Posterior vena cava (tissue), 2 donors: ENCODE measurements around the gene BTBD7. TPM values are rescaled to one million over a fixed set of nuclear protein-coding genes. Genes with fewer than 3 reads are reported as not detected.

Experiments used
- DNase-seq: peaks from one replicate; pipeline ENCODE4 v3.0.0-alpha.2; 2020; ENCODE audit warnings: low spot score
- intact Hi-C, 2 donors: fragments of 100-400 bp; cut with DNase I; formaldehyde crosslinking; loops; one replicate each; pipeline versions ENCODE4 v1.14.1 to v1.14.2; 2022 to 2023
- total RNA-seq, 2 donors: library from RNA; stranded (reverse); fragmentation: NEBNext Ultra II Directional; extraction: Animal tissue kit (Norgen Biotek cat#: 25700); gene quantifications; one replicate each; pipeline ENCODE4 v1.2.1, GENCODE V29; 2021
- donor health status: DM: yes; HTN: yes; CAD: no.
- donor health status: DM: yes; HTN: yes; CAD: no.

BTBD7 gene
- total RNA-seq, 2 donors from 2014 or later = 34.8 to 42.5 TPM

DNA sequence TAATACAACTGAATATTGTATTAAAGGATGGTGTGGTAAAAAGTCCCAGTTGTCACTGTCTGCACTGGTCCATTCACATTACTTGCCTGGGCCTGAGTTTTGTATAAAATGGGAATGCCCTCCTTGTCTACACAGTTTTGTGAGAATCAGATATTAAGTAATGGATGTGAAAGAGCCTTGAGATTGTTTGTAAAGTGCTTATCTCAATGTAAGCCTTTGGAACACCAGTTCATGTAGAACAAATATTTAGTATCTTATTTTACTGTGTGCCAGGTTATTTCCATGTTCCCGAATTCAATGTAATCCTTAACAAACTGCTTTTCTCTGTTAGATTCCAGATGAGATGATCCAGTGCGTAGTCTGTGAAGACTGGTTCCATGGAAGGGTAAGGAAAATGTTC is 118.2 kb downstream of the BTBD7 start:
- no peak for DNase-seq
- intact Hi-C loops = no loop called here

DNA sequence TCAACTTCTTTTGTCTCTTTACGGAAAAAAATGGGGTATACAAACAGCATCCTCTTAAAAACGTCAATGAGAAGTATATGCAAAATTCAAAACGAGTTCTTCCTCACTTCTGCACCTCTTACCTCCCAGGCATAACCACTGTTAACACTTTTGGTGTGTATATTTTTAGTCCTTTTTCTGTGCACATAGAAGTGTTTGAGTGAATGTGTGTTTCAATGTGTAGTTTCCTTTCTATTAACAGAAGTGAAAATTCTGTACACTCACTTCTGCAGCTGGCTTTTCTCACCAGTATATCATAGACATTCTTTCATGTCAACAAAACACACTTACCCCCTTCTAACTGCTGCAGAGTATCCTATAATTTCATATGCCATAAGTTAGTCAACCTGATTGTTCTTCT is 120.4 kb downstream of the BTBD7 start:
- DNase-seq = no peak
- intact Hi-C loops = no loop called here

GRCh38 chr14:93207468-93208308 is 125.1 kb downstream of the BTBD7 start:
- DNase-seq = peak; percentile 87
- intact Hi-C loops = no loop called here

GRCh38 chr14:93206793-93207467 is 125.9 kb downstream of the BTBD7 start, which contains the start of the genes GON7 and UBR7:
TSS of gene GON7 (minus strand) at chr14:93207065. CDS start at chr14:93207037, 28 bp downstream.
TSS of gene UBR7 (plus strand) at chr14:93207256. CDS start at chr14:93207292, 36 bp downstream.
- intact Hi-C loops = no loop called here
- peak; percentile 97 for DNase-seq

- no peak for DNase-seq
Measured at GRCh38 chr14:93201155-93201704, 131.6 kb downstream of the BTBD7 start.

GRCh38 chr14:93200553-93200952 is 132.3 kb downstream of the BTBD7 start:
- intact Hi-C loops = no loop called here
- DNase-seq = no peak

More at GRCh38 chr14:93201155-93201704, 131.6 kb downstream of the BTBD7 start:
- intact Hi-C loops = no loop called here

DNA sequence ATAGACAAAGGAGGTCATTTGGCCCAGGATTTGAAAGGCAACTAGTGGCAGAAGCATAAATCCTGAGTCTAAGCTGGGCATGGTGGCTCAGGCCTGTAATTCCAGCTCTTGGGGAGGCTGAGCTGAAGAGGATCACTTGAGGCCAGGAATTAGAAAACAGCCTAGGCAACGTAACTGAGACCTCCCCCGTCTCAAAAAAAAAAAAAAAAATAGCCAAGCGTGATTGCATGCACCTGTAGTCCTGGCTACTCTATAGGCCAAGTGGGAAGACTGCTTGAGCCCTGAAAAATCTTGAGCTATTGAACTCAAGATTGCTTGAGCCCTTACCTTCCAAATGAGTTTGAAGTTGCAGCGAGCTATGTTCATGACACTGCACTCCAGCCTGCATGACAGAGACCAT is 133.8 kb downstream of the BTBD7 start:
- no peak for DNase-seq
- intact Hi-C loops = no loop called here

DNA sequence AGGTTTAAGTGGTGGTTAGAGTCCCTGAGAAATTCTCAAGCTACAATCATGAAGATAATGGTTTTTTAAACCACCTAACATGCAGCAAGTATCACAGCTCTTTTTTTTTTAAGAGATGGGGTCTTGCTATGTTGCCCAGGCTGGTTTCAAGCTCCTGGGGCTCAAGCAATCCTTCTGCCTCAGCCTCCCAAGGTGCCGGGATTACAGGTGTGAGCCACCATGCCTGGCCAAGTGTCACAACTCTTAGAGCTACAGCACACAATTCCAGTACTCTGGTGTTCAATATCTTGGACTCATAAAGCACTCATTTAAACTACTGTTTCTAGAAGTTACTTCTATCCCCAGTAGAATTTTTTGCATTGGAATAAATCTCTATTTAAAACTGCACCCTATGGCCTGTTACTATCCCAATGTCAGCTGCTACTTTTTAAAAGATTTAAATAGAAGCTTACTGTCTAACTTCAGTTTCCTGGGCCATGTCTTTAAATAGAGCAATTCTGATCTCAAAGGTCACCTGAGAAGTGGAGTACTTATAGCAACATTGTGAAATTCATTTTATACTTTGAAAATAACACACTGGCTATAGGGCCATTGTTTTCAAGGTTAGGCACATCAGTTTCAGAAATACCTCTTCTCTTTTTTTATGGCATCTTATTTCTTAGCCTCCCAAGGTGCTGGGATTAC is 137.4 kb downstream of the BTBD7 start:
- no peak for DNase-seq

More for the DNA sequence above, 137.4 kb downstream of the BTBD7 start:
- intact Hi-C loops = no loop called here

Other genes with a start within 250 kb of the BTBD7 start
- 10 to 100 TPM; 50.9 to 68.6 TPM for gene ITPK1, start 217.1 kb downstream of the BTBD7 start, total RNA-seq
- gene MOAP1, start 148.1 kb downstream of the BTBD7 start, total RNA-seq = 10 to 100 TPM; 21.7 to 21.8 TPM
- 10 to 100 TPM; 13.6 to 16.3 TPM for gene LYSET, start 147.7 kb downstream of the BTBD7 start, total RNA-seq
- 1 to 10 TPM; 7.5 to 9.1 TPM for gene GON7, start 126.0 kb downstream of the BTBD7 start, total RNA-seq
- 10 to 100 TPM; 18.2 to 18.7 TPM for gene UBR7, start 125.8 kb downstream of the BTBD7 start, total RNA-seq
- under 1 TPM in 1 of 2 donors, not detected in 1; 0.52 TPM for gene COX8C, start 14.1 kb upstream of the BTBD7 start, total RNA-seq
- gene UNC79, start 97.9 kb upstream of the BTBD7 start, total RNA-seq = under 1 TPM; 0.05 to 0.09 TPM